Stomach smooth muscle (tissue), 2 donors: ENCODE results near the gene SLC7A6OS.

Experiments used
- H3K27ac ChIP-seq: one replicate; pipeline ENCODE4 v1.7.0; 2013; ENCODE audit warnings: mild to moderate bottlenecking, low read length, inconsistent platforms
- H3K27me3 ChIP-seq, 2 donors: one replicate each; pipeline ENCODE4 v1.7.0; 2013; ENCODE audit warnings: low read length in 2 of 2; ENCODE audit not compliant: insufficient read depth in 2 of 2, control insufficient read depth in 1 of 2
- H3K36me3 ChIP-seq, 2 donors: one replicate each; pipeline ENCODE4 v1.7.0; 2013; ENCODE audit warnings: low read length in 2 of 2; ENCODE audit not compliant: control insufficient read depth in 2 of 2, insufficient read depth in 2 of 2
- H3K4me1 ChIP-seq: one replicate; pipeline ENCODE4 v1.7.0; 2013; ENCODE audit warnings: low read length; ENCODE audit not compliant: control insufficient read depth, insufficient read depth
- H3K4me3 ChIP-seq, 2 donors: one replicate each; pipeline ENCODE4 v1.7.0; 2013; ENCODE audit warnings: low read length in 2 of 2
- H3K9ac ChIP-seq, 2 donors: one replicate each; pipeline ENCODE4 v1.7.0; 2013; ENCODE audit warnings: low read length in 2 of 2, mild to moderate bottlenecking in 1 of 2
- H3K9me3 ChIP-seq, 2 donors: one replicate each; pipeline ENCODE4 v1.7.0; 2013; ENCODE audit warnings: low read length in 2 of 2; ENCODE audit not compliant: control insufficient read depth in 2 of 2
- donor health status: healthy.
- donor health status: Pancreatic carcinoma.

SLC7A6OS gene

DNA sequence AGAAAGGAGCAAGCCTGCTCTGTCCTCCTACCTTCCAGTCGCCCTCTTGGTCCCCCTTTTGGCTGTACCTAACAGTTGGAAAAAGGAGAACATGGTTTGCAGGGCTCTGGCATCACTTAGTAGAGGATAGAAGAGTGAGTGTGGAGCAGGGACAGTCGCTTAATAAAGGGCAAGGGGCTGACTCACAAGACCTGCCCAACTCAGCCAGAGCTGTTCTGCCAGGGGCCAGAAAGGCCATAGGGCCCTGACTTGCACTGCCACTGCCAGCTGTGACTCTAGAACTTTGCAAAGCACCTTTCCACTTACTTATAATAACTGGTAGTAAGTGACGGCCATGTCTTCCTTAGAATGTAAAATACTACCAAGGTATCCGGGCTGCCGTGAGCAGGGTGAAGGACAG, 13.6 kb upstream of the SLC7A6OS start:
- no peaks in the 10 kb centered on the region for H3K4me1 ChIP-seq
- H3K4me3 ChIP-seq: no peak overlapping the region
- no peaks in the 10 kb centered on the region for H3K9me3 ChIP-seq
- H3K9ac ChIP-seq: no peak overlapping the region
- no peaks in the 10 kb centered on the region for H3K27me3 ChIP-seq
- no peak overlapping the region for H3K27ac ChIP-seq
- H3K36me3 ChIP-seq: peaks cover 21 to 34% of the 10 kb centered on the region in 2 donors

DNA sequence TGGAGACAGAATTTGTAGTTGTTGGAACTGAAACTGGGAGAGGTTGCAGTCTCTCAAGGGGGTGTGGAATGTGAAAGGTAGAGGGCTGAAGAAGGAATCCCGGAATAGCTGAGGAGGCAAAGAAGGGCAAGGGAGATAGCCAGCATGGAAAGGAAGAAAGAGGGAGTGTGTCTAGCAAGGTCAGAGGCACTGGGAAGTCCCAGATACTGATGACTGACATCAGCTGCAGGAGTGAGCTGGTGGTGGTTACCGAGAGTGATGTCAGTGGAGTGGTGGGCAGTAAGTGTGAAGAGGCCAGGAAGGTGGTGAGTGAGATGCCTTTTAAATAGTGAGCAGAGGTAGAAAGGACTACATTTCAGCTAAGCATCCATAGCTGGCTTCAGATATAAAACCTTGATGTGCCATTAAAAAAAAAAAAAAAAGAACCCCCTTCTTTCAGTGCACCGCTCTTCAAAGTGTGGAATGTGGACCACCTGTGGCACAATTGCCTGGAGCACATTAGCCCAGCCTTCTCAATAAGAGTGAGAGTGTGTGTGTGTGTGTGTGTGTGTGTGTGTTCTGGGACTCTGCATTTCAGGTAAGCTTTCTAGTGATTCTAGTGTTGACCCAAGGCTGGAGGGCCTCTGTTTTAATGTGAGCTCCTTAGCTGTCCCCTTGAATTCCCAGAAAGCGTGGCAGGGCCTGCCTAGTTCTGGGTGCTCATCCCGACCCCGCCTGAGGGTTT, 8.6 kb upstream of the SLC7A6OS start:
- peaks cover 16 to 23% of the 10 kb centered on the region in 2 donors for H3K36me3 ChIP-seq

DNA sequence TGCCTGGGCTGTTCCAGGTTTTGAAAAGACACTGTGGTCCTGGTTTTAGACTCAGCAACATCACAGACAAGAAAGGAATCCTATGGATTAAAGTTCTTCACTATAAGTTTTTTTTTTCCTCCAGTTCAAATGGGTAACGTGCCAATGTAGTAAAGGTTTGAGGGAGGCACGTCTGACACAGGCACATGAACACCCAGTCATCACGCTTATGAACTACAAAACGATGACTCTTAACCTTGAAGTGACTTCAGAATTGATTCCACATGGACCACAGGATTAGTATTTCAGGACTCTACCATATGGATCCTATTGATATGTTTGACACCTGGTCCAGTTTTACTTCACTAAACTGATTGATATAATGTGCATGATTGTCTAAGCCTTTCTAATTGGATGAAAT, 2.4 kb upstream of the SLC7A6OS start:
- Histone ChIP-seq H3K9ac (peak overlapping the region in 1 of 2 donors; percentile 21), H3K4me1 (peaks cover 20% of the 10 kb centered on the region), H3K9me3 (no peaks in the 10 kb centered on the region), H3K27ac (no peak overlapping the region), H3K27me3 (no peaks in the 10 kb centered on the region), H3K4me3 (no peak overlapping the region), H3K36me3 (peaks cover 5 to 10% of the 10 kb centered on the region in 2 donors)

More for the DNA sequence above, 8.6 kb upstream of the SLC7A6OS start:
- Histone ChIP-seq H3K4me1 (no peaks in the 10 kb centered on the region), H3K9ac (no peak overlapping the region), H3K4me3 (no peak overlapping the region), H3K9me3 (no peaks in the 10 kb centered on the region), H3K27me3 (no peaks in the 10 kb centered on the region), H3K27ac (no peak overlapping the region)

DNA sequence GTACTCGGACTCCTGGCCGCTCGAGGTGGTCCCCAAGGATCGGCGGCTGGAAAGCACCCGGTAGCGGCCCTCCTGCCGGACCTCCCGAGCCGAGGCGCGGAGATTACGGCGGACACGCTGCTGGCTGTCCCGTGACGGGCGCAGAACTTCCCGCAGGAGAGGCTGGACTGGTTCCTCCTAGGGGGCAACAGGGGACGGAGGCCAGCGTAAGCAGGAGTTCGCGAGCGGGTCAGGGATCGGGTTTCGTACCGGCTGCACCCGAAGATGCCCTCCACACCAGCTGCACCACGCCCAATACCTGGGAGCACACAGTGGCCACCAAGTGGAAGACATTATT, 341 bp downstream of the SLC7A6OS start:
- Histone ChIP-seq H3K4me1 (peaks cover 20% of the 10 kb centered on the region), H3K9me3 (no peaks in the 10 kb centered on the region), H3K27ac (peak overlapping the region; percentile 58), H3K4me3 (peak overlapping the region; percentile 70 to 99), H3K36me3 (peaks cover 4 to 12% of the 10 kb centered on the region in 2 donors), H3K9ac (peak overlapping the region; percentile 67 to 90), H3K27me3 (no peaks in the 10 kb centered on the region)

DNA sequence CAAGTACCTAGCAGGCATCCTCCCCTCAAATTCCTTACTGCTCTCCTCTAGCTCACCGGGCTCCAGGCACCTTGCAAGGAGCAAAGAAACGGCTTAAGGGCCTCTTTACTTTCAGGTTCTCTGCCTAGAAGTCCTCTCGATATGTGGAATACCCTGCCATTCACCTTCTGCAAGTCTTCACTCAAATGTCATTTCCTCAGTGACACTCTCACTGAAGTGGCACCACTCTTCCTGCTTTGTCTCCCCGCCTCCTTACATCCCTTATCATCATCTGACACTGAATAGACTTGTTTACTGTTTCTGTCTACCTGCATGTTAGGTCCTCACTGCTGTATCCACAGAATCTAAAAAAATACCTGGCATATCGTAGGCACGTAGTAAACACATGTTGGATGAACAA, 947 bp downstream of the SLC7A6OS start:
- Histone ChIP-seq H3K27ac (no peak overlapping the region), H3K9me3 (no peaks in the 10 kb centered on the region), H3K4me3 (peak overlapping the region; percentile 70 to 99), H3K4me1 (peaks cover 20% of the 10 kb centered on the region), H3K27me3 (no peaks in the 10 kb centered on the region), H3K9ac (peak overlapping the region; percentile 67 to 90), H3K36me3 (peaks cover 6 to 18% of the 10 kb centered on the region in 2 donors)

DNA sequence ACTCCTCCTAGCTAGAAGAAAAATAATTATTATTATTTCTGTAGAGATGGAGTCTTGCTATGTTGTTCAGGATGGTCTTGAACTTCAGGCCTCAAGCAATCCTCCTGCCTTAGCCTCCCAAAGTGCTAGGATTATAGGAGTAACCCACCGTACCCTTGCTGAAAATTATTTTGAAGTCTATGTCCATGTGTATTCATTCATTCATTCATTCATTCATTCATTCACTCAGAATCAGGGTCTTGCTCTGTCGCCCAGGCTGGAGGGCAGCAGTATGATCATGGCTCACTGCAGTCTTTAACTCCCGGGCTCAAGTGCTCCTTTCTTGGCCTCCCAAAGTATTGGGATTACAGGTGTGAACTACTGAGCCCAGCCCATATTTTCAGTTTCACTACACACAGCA, 4.1 kb downstream of the SLC7A6OS start:
- no peak overlapping the region for H3K9ac ChIP-seq
- no peak overlapping the region for H3K4me3 ChIP-seq
- H3K9me3 ChIP-seq: no peaks in the 10 kb centered on the region
- H3K4me1 ChIP-seq: peaks cover 19% of the 10 kb centered on the region
- H3K27me3 ChIP-seq: no peaks in the 10 kb centered on the region
- peaks cover 25 to 29% of the 10 kb centered on the region in 2 donors for H3K36me3 ChIP-seq
- H3K27ac ChIP-seq: no peak overlapping the region

DNA sequence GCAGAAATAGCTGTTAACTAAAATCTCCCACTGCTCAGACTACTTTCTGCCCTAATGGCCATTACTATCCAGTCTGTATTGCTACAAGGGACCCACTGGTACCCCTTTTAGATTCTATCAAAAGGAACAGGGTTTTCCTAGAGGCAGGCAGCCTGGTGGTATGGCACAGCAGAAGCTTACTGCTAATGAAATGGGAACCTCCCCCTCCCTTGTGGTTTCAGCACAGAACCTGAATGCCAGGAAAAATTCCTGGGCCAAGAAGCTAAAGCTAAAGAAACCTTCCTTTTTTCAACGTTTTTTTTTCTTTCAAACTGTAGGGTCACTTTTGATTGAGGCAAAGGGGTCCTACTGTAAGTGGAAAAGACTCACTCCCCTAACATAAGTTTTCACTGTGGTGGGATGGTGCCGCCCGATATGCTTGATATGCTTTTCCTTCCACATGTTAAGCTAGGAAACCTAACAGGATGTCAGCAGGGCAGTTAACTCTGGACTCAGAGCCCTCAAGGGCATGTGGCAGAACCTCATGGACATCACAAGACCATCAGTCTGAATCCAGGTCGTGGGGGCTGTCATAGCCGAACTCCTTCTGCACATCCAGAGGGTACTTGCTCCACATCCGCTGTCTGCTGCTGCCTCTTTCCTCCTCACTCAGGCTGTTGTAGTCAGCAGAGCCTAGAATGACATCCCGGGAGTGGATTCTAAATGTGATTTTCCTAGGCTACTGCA, 9.8 kb downstream of the SLC7A6OS start:
- H3K27ac ChIP-seq: no peak overlapping the region
- no peaks in the 10 kb centered on the region for H3K9me3 ChIP-seq
- H3K36me3 ChIP-seq: peaks cover 43 to 55% of the 10 kb centered on the region in 2 donors
- peaks cover 18% of the 10 kb centered on the region for H3K4me1 ChIP-seq
- H3K4me3 ChIP-seq: no peak overlapping the region
- H3K27me3 ChIP-seq: no peaks in the 10 kb centered on the region
- H3K9ac ChIP-seq: peak overlapping the region in 1 of 2 donors; percentile 6

DNA sequence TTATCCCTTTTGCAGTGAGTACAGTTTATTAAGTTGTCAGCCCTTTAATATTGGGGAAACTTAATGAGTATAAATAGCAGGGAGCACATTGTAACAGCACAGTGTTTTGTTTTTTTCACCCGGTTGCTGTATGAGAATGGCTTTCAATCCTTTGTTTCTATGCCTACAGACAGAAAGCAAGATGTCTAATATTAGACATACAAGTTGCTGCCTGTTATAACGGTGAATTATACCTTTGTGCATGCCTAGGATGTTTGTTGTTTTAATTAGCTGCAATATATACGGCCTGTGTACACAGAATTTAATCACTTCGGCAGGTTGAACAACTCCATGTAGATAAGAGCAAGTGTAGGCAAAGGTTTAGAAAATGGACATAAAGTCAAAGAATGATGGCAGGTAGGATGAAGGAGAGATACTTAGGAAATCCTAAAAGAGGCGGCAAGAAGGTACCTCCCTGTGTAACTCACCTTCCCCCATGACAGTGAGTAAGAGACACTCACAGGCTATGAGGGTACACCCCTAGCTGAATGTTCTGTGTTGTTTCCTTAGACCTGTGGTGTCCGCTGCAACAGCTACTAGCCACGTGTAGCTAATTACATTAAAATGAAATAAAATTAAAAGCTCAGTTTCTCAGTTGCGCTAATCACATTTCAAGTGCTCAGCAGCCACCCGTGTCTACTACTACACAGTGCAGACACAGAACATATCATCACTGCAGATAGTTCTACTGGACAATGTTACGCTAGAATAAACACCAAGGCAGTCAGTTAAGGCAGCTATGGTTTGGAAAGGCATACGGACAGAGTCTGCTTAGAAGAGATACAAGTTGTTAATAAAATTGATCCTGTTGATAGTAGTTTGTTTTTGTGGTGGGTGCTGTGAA, 10.9 kb downstream of the SLC7A6OS start:
- H3K4me1 ChIP-seq: peaks cover 18% of the 10 kb centered on the region
- no peak overlapping the region for H3K4me3 ChIP-seq
- H3K27me3 ChIP-seq: no peaks in the 10 kb centered on the region
- no peaks in the 10 kb centered on the region for H3K9me3 ChIP-seq
- H3K36me3 ChIP-seq: peaks cover 42 to 48% of the 10 kb centered on the region in 2 donors
- peak overlapping the region; percentile 75 for H3K27ac ChIP-seq
- peak overlapping the region in 1 of 2 donors; percentile 6 for H3K9ac ChIP-seq

DNA sequence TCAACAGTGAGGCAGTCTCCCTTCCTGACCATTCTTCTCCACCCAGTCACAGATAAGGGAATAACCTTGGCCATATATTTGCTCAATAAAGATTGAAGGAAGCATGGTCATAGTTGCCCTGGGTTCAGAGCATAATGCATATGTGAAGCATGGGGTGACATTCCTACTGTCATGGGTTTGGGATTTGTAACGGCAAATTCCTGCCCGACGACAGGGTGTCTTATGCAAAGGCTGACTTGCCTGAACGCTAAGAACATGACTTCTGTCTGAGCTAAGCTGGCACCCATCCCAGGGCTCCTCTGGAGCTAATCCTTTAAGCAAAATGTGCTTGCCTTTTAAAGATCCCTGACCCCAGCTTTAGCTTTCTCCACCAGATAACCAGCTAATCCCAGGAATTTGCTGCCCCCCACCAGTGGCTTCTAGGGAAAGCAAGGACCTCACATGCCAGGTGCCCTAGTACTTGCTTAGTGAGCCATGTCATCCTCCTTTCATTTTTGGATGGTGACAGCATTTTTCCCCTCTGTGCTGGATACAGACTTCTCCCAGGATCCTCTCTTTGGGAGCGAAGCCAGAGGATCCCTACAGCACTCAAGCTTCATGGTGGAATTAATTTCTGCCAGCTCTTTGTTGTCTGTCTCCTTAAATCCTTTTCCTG, 11.7 kb downstream of the SLC7A6OS start:
- Histone ChIP-seq H3K27ac (peak overlapping the region; percentile 75), H3K36me3 (peaks cover 42 to 52% of the 10 kb centered on the region in 2 donors), H3K9ac (no peak overlapping the region), H3K27me3 (no peaks in the 10 kb centered on the region), H3K4me1 (peaks cover 18% of the 10 kb centered on the region), H3K4me3 (peak overlapping the region in 1 of 2 donors; percentile 29), H3K9me3 (no peaks in the 10 kb centered on the region)

DNA sequence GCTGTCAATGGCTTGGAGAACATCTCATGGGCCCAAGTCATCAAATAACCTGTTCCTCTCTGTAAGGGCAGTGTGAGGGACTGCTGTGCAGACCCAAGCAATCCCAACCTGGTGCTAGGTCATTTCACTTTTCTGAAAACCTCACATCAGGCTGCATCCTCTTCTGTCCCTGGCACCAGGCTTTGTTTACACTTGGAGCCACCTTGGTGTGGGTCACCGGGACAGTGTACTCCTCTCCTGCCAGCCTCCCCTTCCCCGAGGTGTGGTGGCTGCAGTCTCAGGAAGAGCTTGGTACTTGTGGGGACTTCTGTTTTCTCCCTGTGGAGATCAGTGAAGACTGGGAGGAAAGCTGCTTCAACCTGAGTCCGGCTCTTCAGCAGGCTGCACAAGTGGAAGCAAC, 12.4 kb downstream of the SLC7A6OS start:
- Histone ChIP-seq H3K27me3 (no peaks in the 10 kb centered on the region), H3K4me3 (no peak overlapping the region), H3K9ac (no peak overlapping the region), H3K4me1 (peaks cover 18% of the 10 kb centered on the region), H3K9me3 (no peaks in the 10 kb centered on the region), H3K27ac (peak overlapping the region; percentile 75), H3K36me3 (peaks cover 35 to 53% of the 10 kb centered on the region in 2 donors)
